Ovary (tissue), 3 donors: Measurements from ENCODE around the gene TLE4.

Source experiments
- POLR2A ChIP-seq: fragments of 450-650 bp; IDR thresholded peaks from one replicate; pipeline ENCODE4 v1.6.1; 2017; ENCODE audit warnings: antibody characterized with exemption, mild to moderate bottlenecking, moderate library complexity
- TF ChIP-seq, protein P1 (sequence below), 3 donors: fragments of 450-650 bp in 2 of 3; fragments of 200-600 bp in 1 of 3; IDR thresholded peaks; one replicate each; pipeline versions ENCODE4 v1.5.1 to v1.8.0; 2016 to 2022; ENCODE audit warnings: antibody characterized with exemption in 3 of 3, mild to moderate bottlenecking in 1 of 3
- donor health status: DM: no; HTN: no; CAD: no.

DNA sequence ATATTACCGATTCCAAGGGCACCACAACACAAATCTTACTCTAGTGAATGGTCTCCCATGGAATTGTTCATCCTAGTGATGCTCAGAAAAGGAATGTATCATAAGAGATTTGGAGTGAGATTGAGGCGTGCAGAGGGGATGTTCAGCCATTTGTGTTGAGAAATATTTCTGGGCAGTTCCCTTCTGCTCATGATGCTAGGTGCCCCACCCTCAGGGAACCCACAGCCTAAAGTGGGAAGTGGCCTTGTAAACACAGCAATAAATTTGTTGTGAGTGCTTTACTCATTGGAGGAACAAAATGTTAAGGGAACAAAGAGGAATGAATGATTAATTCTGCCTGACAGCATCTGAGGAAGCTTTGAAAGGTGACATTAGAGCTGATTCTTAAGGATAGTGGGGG lies 129.9 kb downstream of the TLE4 start:
- TF ChIP-seq, protein P1, sequence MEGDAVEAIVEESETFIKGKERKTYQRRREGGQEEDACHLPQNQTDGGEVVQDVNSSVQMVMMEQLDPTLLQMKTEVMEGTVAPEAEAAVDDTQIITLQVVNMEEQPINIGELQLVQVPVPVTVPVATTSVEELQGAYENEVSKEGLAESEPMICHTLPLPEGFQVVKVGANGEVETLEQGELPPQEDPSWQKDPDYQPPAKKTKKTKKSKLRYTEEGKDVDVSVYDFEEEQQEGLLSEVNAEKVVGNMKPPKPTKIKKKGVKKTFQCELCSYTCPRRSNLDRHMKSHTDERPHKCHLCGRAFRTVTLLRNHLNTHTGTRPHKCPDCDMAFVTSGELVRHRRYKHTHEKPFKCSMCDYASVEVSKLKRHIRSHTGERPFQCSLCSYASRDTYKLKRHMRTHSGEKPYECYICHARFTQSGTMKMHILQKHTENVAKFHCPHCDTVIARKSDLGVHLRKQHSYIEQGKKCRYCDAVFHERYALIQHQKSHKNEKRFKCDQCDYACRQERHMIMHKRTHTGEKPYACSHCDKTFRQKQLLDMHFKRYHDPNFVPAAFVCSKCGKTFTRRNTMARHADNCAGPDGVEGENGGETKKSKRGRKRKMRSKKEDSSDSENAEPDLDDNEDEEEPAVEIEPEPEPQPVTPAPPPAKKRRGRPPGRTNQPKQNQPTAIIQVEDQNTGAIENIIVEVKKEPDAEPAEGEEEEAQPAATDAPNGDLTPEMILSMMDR (IDR thresholded peaks at IDR 0.05), result no peak
- TF ChIP-seq POLR2A, result no peak
